COLO829 (cell line): ENCODE measurements around the gene BRD7.

ENCODE experiments used
- DNase-seq: peaks from one replicate; pipeline ENCODE4 v3.0.0; 2012; ENCODE audit warnings: low spot score

The BRD7 gene

GRCh38 chr16:50368410-50369132 is at the start of gene BRD7:
TSS of gene BRD7 (minus strand) at chr16:50368988. CDS start at chr16:50368774, 214 bp downstream.
- DNase-seq: peak; percentile 61

GRCh38 chr16:50416388-50416787 is 47.6 kb upstream of the BRD7 start:
- DNase-seq: no peak

- DNase-seq: no peak
Measured at GRCh38 chr16:50414152-50414551, 45.4 kb upstream of the BRD7 start.

GRCh38 chr16:50411034-50411433 is 42.2 kb upstream of the BRD7 start:
- no peak for DNase-seq

- no peak for DNase-seq
Measured at GRCh38 chr16:50408001-50408561, 39.3 kb upstream of the BRD7 start.

- DNase-seq: no peak
Measured at GRCh38 chr16:50407351-50407750, 38.6 kb upstream of the BRD7 start.

- no peak for DNase-seq
Measured at GRCh38 chr16:50403491-50403890, 34.7 kb upstream of the BRD7 start.

- DNase-seq: no peak
Measured at GRCh38 chr16:50402298-50402895, 33.6 kb upstream of the BRD7 start.

GRCh38 chr16:50401355-50401754 is 32.6 kb upstream of the BRD7 start:
- DNase-seq: no peak

GRCh38 chr16:50400967-50401348 is 32.2 kb upstream of the BRD7 start:
- no peak for DNase-seq

GRCh38 chr16:50400312-50400966 is 31.7 kb upstream of the BRD7 start:
- DNase-seq: no peak

GRCh38 chr16:50399411-50399810 is 30.6 kb upstream of the BRD7 start:
- no peak for DNase-seq

- DNase-seq: no peak
Measured at GRCh38 chr16:50398336-50398735, 29.5 kb upstream of the BRD7 start.

GRCh38 chr16:50396761-50397535 is 28.2 kb upstream of the BRD7 start:
- no peak for DNase-seq

GRCh38 chr16:50395763-50396710 is 27.2 kb upstream of the BRD7 start:
- no peak for DNase-seq

GRCh38 chr16:50393858-50394802 is 25.3 kb upstream of the BRD7 start:
- no peak for DNase-seq

- no peak for DNase-seq
Measured at GRCh38 chr16:50393416-50393815, 24.6 kb upstream of the BRD7 start.

- DNase-seq: no peak
Measured at GRCh38 chr16:50390914-50391716, 22.3 kb upstream of the BRD7 start.

GRCh38 chr16:50390371-50390771 is 21.6 kb upstream of the BRD7 start:
- DNase-seq: no peak
